ENCODE measurements around the gene RNF224.

- TF ChIP-seq CTCF (IDR thresholded peaks at IDR 0.05; ENCODE audit: insufficient read depth, low read depth, low read length), result no peak
- no peak for TF ChIP-seq EZH2 (IDR thresholded peaks at IDR 0.05; ENCODE audit: insufficient read depth, low read length)
Measured at GRCh38 chr9:137220317-137221094, 6.8 kb upstream of the RNF224 start.
